Measurements from ENCODE around the gene TRMO. TPM values are rescaled to one million over a fixed set of nuclear protein-coding genes. Genes with fewer than 3 reads are reported as not detected.

TRMO gene
- total RNA-seq, 2 donors from 2014 or later, result 44.8 to 45.2 TPM

DNA sequence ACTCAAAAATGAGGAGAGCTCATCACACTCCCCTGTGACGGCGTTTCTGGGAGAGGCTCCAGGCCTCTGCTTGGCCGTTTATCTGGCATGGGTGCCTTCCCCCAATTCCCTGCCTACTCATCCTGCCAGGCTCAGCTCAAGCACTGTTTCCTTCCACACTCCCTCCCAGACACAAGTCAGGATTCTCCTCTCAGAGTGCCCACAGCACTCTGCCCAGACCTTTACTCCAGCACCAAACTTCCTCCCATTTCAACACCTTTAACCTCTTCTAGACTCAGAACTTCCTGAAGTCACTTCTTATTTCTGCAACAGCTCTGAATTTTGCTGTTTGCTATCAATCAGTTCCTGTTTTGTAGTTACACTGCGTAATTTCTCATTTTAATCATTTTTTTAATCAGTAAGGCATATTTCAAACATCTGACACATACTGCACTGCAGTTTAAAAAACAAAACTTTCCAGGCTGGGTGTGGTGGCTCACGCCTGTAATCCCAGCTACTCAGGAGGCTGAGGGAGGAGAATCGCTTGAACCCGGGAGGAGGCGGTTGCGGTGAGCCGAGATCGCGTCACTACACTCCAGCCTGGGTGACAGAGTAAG, 16.0 kb downstream of the TRMO start:
- no peaks in the 10 kb centered on the region for H3K4me1 ChIP-seq (replicated peaks)
- DNase-seq (ENCODE audit: low spot score), result no peak
- TF ChIP-seq POLR2AphosphoS5 (IDR thresholded peaks at IDR 0.05) (no peak), CTCF (IDR thresholded peaks at IDR 0.05) (no peak), POLR2A (IDR thresholded peaks at IDR 0.05) (no peak)
- intact Hi-C loops (cut with DNase I), result no loop called here
- no peak overlapping the region for H3K27ac ChIP-seq
- 88% methylated on average over 12 of the region's 12 CpGs for WGBS
- no peak overlapping the region for H3K4me3 ChIP-seq
- no peaks in the 10 kb centered on the region for H3K9me3 ChIP-seq
- no peaks in the 10 kb centered on the region for H3K27me3 ChIP-seq (replicated peaks; ENCODE audit: insufficient read depth)
- no peaks in the 10 kb centered on the region for H3K36me3 ChIP-seq

DNA sequence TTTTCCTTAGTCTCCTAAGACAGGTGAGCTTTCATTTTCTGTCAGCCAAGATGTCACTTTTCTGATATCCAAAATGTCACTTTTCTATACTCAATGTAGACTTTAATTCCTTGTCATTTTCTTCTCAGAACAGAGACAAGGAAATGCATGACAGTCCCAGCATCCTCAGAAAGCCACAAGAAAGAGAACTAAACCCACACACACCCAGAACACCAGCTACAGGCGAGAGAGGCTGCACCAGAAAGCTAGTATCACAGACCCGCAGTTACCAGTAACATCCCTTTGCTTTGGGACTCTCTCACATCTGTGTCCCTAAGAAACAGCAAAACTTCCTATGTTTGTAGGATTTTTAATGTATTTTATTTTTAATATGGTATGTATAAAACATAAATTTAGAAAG, 17.1 kb downstream of the TRMO start:
- H3K4me1 ChIP-seq (replicated peaks), result no peaks in the 10 kb centered on the region
- no peak for DNase-seq (ENCODE audit: low spot score)
- H3K27ac ChIP-seq, result no peak overlapping the region
- H3K36me3 ChIP-seq, result no peaks in the 10 kb centered on the region
- TF ChIP-seq POLR2A (IDR thresholded peaks at IDR 0.05), result no peak
- no peak for TF ChIP-seq POLR2AphosphoS5 (IDR thresholded peaks at IDR 0.05)
- TF ChIP-seq CTCF (IDR thresholded peaks at IDR 0.05), result no peak
- H3K27me3 ChIP-seq (replicated peaks; ENCODE audit: insufficient read depth), result no peaks in the 10 kb centered on the region
- intact Hi-C loops (cut with DNase I), result no loop called here
- H3K9me3 ChIP-seq, result no peaks in the 10 kb centered on the region
- WGBS, result 82% methylated on average over 2 of the region's 2 CpGs
- H3K4me3 ChIP-seq, result no peak overlapping the region

- intact Hi-C loops (cut with DNase I), result no loop called here
- no peak overlapping the region for H3K27ac ChIP-seq
- no peaks in the 10 kb centered on the region for H3K4me1 ChIP-seq (replicated peaks)
- no peak for DNase-seq (ENCODE audit: low spot score)
- H3K36me3 ChIP-seq, result no peaks in the 10 kb centered on the region
- 92% methylated on average over 9 of the region's 9 CpGs for WGBS
- no peaks in the 10 kb centered on the region for H3K27me3 ChIP-seq (replicated peaks; ENCODE audit: insufficient read depth)
- no peaks in the 10 kb centered on the region for H3K9me3 ChIP-seq
- TF ChIP-seq POLR2AphosphoS5 (IDR thresholded peaks at IDR 0.05), result no peak
- no peak for TF ChIP-seq POLR2A (IDR thresholded peaks at IDR 0.05)
- TF ChIP-seq CTCF (IDR thresholded peaks at IDR 0.05), result no peak
- H3K4me3 ChIP-seq, result no peak overlapping the region
Measured at GRCh38 chr9:97904725-97905124, 17.6 kb downstream of the TRMO start.

- intact Hi-C loops (cut with DNase I), result no loop called here
- DNase-seq (ENCODE audit: low spot score), result no peak
- H3K4me3 ChIP-seq, result no peak overlapping the region
- 50% methylated on average over 1 of the region's 1 CpG for WGBS
- H3K36me3 ChIP-seq, result no peaks in the 10 kb centered on the region
- H3K4me1 ChIP-seq (replicated peaks), result no peaks in the 10 kb centered on the region
- H3K9me3 ChIP-seq, result no peaks in the 10 kb centered on the region
- no peaks in the 10 kb centered on the region for H3K27me3 ChIP-seq (replicated peaks; ENCODE audit: insufficient read depth)
- TF ChIP-seq CTCF (IDR thresholded peaks at IDR 0.05) (no peak), POLR2A (IDR thresholded peaks at IDR 0.05) (no peak), POLR2AphosphoS5 (IDR thresholded peaks at IDR 0.05) (no peak)
- no peak overlapping the region for H3K27ac ChIP-seq
Measured at GRCh38 chr9:97903177-97903576, 19.1 kb downstream of the TRMO start.
